NB4 (cell line): Measurements from ENCODE around the gene FUBP3.

ENCODE experiments used
- CTCF ChIP-seq: IDR thresholded peaks from one replicate; pipeline ENCODE4 v1.5.1; 2012; ENCODE audit warnings: low read depth, low read length
- MAX ChIP-seq: IDR thresholded peaks from 2 replicates; pipeline ENCODE4 v1.6.1; 2011; ENCODE audit warnings: low read depth, low read length
- MYC ChIP-seq: IDR thresholded peaks from 2 replicates; pipeline ENCODE4 v1.6.1; 2011; ENCODE audit warnings: low read depth, low read length
- POLR2A ChIP-seq: IDR thresholded peaks from 2 replicates; pipeline ENCODE4 v1.6.1; 2011; ENCODE audit warnings: mild to moderate bottlenecking; ENCODE audit not compliant: insufficient read length; ENCODE audit errors: extremely low read depth

- TF ChIP-seq CTCF (no peak), POLR2A (no peak), MAX (no peak), MYC (no peak)
Observed at GRCh38 chr9:130665029-130665430, 85.7 kb downstream of the FUBP3 start.
